Naive thymus-derived CD4-positive, alpha-beta T cell (primary cell): Measurements from ENCODE around the gene SOX12. TPM values are rescaled to one million over a fixed set of nuclear protein-coding genes. Genes with fewer than 3 reads are reported as not detected.

ENCODE experiments used
- ATAC-seq: fragments of 150-1000 bp; cut with Tn5 transposase; 2 replicates; pipeline ENCODE4 v1.10.0; 2021; ENCODE audit warnings: mild to moderate bottlenecking, moderate library complexity
- CTCF ChIA-PET: fragments of 350-600 bp; sonication (Branson Sonifier 250); formaldehyde crosslinking; loops from one replicate; lab custom pipeline; 2021; ENCODE audit warnings: antibody characterized with exemption; lab: Charles Lee
- POLR2A ChIA-PET: fragments of 350-600 bp; sonication (Branson Sonifier 250); formaldehyde crosslinking; loops from one replicate; lab custom pipeline; 2021; ENCODE audit warnings: antibody characterized with exemption, inconsistent platforms; lab: Charles Lee
- DNase-seq, 9 donors: peaks; one replicate each; pipeline versions ENCODE4 v3.0.0 to v3.0.0-alpha.2; 2020 to 2022; ENCODE audit warnings: mixed read lengths in 1 of 9
- H3K27ac ChIP-seq: one replicate; pipeline ENCODE4 v1.7.0; 2013; ENCODE audit warnings: mild to moderate bottlenecking, low read depth, low read length, moderate library complexity
- H3K27me3 ChIP-seq, 2 donors: one replicate each; pipeline ENCODE4 v1.7.0; 2013; ENCODE audit warnings: low read length in 2 of 2, mild to moderate bottlenecking in 2 of 2, moderate library complexity in 2 of 2; ENCODE audit not compliant: control insufficient read depth in 2 of 2, insufficient read depth in 2 of 2
- H3K36me3 ChIP-seq, 3 experiments: 1 replicate in 2 of 3; 2 replicates in 1 of 3; pipeline ENCODE4 v1.7.0; 2013; ENCODE audit warnings: low read length in 3 of 3, mild to moderate bottlenecking in 3 of 3, moderate library complexity in 1 of 3; ENCODE audit not compliant: insufficient read depth in 3 of 3, control insufficient read depth in 2 of 3
- H3K4me1 ChIP-seq, 2 donors: one replicate each; pipeline ENCODE4 v1.7.0; 2013; ENCODE audit warnings: low read length in 2 of 2, mild to moderate bottlenecking in 2 of 2, moderate library complexity in 1 of 2; ENCODE audit not compliant: control insufficient read depth in 2 of 2, insufficient read depth in 2 of 2
- H3K4me3 ChIP-seq: 2 replicates; pipeline ENCODE4 v1.7.0; 2013; ENCODE audit warnings: mild to moderate bottlenecking, low read length
- H3K9me3 ChIP-seq, 3 experiments: 1 replicate in 2 of 3; 2 replicates in 1 of 3; pipeline ENCODE4 v1.7.0; 2013; ENCODE audit warnings: low read length in 3 of 3; ENCODE audit not compliant: control insufficient read depth in 2 of 3
- H3K27ac Mint-ChIP-seq, 9 donors: one replicate each; pipeline ENCODE4 v1.8.0; 2020 to 2022; ENCODE audit warnings: mixed read lengths in 9 of 9, mild to moderate bottlenecking in 8 of 9, moderate library complexity in 5 of 9, inconsistent platforms in 2 of 9
- H3K27me3 Mint-ChIP-seq, 5 donors: one replicate each; pipeline ENCODE4 v1.8.0; 2021 to 2022; ENCODE audit warnings: mixed read lengths in 5 of 5, mild to moderate bottlenecking in 1 of 5
- H3K36me3 Mint-ChIP-seq, 5 donors: one replicate each; pipeline ENCODE4 v1.8.0; 2020 to 2022; ENCODE audit warnings: mixed read lengths in 5 of 5, mild to moderate bottlenecking in 3 of 5, inconsistent platforms in 1 of 5
- H3K4me1 Mint-ChIP-seq, 7 donors: one replicate each; pipeline ENCODE4 v1.8.0; 2020 to 2022; ENCODE audit warnings: mixed read lengths in 7 of 7, mild to moderate bottlenecking in 3 of 7, inconsistent platforms in 1 of 7
- H3K4me3 Mint-ChIP-seq, 10 donors: one replicate each; pipeline ENCODE4 v1.8.0; 2020 to 2022; ENCODE audit warnings: mild to moderate bottlenecking in 10 of 10, mixed read lengths in 10 of 10, moderate library complexity in 6 of 10, inconsistent platforms in 2 of 10
- H3K9me3 Mint-ChIP-seq, 11 donors: one replicate each; pipeline ENCODE4 v1.8.0; 2020 to 2022; ENCODE audit warnings: mixed read lengths in 11 of 11, mild to moderate bottlenecking in 4 of 11, inconsistent platforms in 1 of 11, moderate library complexity in 1 of 11
- intact Hi-C, 2 donors: fragments of 100-400 bp; cut with micrococcal nuclease; formaldehyde crosslinking; loops; one replicate each; pipeline ENCODE4 v1.15.1; 2023
- polyA plus RNA-seq, 2 donors: library from polyadenylated mRNA; unstranded; fragments of 300-500 nt; fragmentation: Illumina TruSeq; gene quantifications; one replicate each; pipeline ENCODE4 v1.2.3, GENCODE V29; 2021
- total RNA-seq, 6 experiments: library from RNA in 5 of 6; stranded (reverse) in 5 of 6; gene quantifications; 1 replicate in 5 of 6; 2 replicates in 1 of 6; pipeline ENCODE4 v1.2.3 and lab custom pipeline; 2021 to 2026

Gene SOX12
- total and polyA plus RNA-seq, 7 experiments from 2014 or later = 0.89 to 15.1 (median 9.4) TPM

DNA sequence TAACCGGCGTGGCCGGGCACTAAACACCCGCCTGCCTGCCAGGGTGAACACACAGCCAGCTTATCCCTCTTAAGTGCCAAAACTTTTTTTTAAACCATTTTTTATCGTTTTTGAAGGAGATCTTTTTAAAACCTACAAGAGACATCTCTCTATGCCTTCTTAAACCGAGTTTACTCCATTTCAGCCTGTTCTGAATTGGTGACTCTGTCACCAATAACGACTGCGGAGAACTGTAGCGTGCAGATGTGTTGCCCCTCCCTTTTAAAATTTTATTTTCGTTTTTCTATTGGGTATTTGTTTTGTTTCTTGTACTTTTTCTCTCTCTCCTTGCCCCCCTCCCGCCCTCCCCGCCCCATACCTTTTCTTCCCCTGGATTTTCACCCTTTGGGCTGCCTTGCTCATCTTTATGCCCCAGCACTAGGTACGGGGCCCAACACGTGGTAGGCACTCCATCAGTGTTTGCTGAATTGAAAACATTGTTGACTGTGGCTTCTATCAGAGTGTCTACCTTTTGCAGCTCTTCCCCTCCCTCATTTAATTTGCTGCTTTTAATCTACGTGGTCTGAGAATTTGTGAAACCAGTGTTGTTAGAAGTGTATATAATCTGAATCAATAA lies 26.5 kb upstream of the SOX12 start:
- Histone ChIP-seq H3K9me3 (no peaks in the 10 kb centered on the region), H3K36me3 (peaks cover 0 to 12% (median 0%) of the 10 kb centered on the region in 3 experiments), H3K27ac (peak overlapping the region; percentile 91), H3K4me3 (peak overlapping the region; percentile 96), H3K27me3 (no peaks in the 10 kb centered on the region), H3K4me1 (peaks cover 14 to 21% of the 10 kb centered on the region in 2 donors)
- Mint-ChIP-seq H3K27ac (peak overlapping the region; percentile 93 to 99 (median 97)), H3K4me3 (peak overlapping the region; percentile 92 to 100 (median 98)), H3K36me3 (peaks cover 0 to 23% (median 0%) of the 10 kb centered on the region in 5 donors), H3K9me3 (peaks cover 0 to 8% (median 0%) of the 10 kb centered on the region in 11 donors), H3K27me3 (peaks cover 0 to 2% (median 0%) of the 10 kb centered on the region in 5 donors), H3K4me1 (peaks cover 33 to 48% (median 37%) of the 10 kb centered on the region in 7 donors)
- ATAC-seq (no peak), DNase-seq (peak in 1 of 9 donors; percentile 33)
- POLR2A ChIA-PET = interaction anchor here (0.7 to 6.1 kb wide), 7 partner anchors 9 to 41 kb away, joined by 3 to 74 read pairs (median 6); partner anchors contain the start of gene SOX12
- intact Hi-C loops = loop anchor here (1.0 to 2.0 kb wide), 4 partner anchors 9 to 164 kb away; partner anchors contain the start of genes C20orf96 (in 2 of the 2) and TBC1D20 (in 1 of the 2)
- CTCF ChIA-PET = interaction anchor here (1.9 kb wide), 1 partner anchor 32 kb away, joined by 6 read pairs; no protein-coding TSS in a partner anchor

DNA sequence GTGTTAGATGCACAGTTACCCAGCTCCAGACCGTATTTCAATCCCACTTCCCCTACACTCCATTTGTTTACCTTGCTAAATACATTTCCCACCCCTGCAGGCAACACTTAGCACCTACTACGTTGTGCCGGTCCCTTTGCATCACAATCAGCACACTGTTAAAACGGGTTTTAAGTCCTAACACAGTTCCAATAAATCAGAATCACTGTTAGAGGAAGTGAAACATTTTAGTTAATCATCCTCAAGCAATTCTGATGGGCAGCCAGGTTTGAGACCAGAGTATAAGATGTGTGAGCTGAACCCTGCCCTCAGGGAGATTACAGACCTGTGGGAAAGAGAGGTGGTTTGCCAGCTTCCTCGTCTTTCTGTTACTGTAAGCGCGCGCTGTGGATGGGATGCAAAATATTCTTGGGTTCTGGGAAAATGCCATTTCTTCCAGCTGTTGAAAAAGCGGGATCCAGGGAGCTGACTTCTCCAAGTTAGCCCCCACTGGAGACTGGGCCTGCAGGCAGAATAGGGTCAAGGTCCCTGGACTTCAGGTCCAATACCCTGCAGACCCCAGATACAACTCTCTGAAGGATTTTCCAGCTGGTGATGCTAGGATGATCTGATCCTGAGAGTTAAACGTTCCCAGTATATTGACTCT lies 24.9 kb upstream of the SOX12 start:
- no peaks in the 10 kb centered on the region for H3K27me3 ChIP-seq
- H3K4me3 Mint-ChIP-seq = peak overlapping the region; percentile 4 to 100 (median 73)

GRCh38 chr20:301886-302848 lies 23.2 kb upstream of the SOX12 start:
- peaks cover 0 to 23% (median 0%) of the 10 kb centered on the region in 5 donors for H3K36me3 Mint-ChIP-seq

More for the DNA sequence above, 24.9 kb upstream of the SOX12 start:
- Histone ChIP-seq H3K9me3 (no peaks in the 10 kb centered on the region), H3K4me1 (peaks cover 14 to 21% of the 10 kb centered on the region in 2 donors), H3K36me3 (peaks cover 0 to 12% (median 0%) of the 10 kb centered on the region in 3 experiments), H3K4me3 (no peak overlapping the region), H3K27ac (peak overlapping the region; percentile 91)
- Mint-ChIP-seq H3K36me3 (peaks cover 0 to 23% (median 0%) of the 10 kb centered on the region in 5 donors), H3K4me1 (peaks cover 33 to 44% (median 37%) of the 10 kb centered on the region in 7 donors), H3K27me3 (peaks cover 0 to 2% (median 0%) of the 10 kb centered on the region in 5 donors), H3K9me3 (peaks cover 0 to 8% (median 0%) of the 10 kb centered on the region in 11 donors), H3K27ac (peak overlapping the region in 8 of 9 donors; percentile 25 to 98 (median 54))
- no peak for DNase-seq
- no peak for ATAC-seq
- intact Hi-C loops = no loop called here
- ChIA-PET POLR2A (interaction anchor here (0.6 to 6.1 kb wide), 7 partner anchors 9 to 73 kb away, joined by 3 to 74 read pairs (median 4); partner anchors contain the start of genes DEFB129 and SOX12), CTCF (interaction anchor here (0.9 kb wide), 1 partner anchor 10 kb away, joined by 3 read pairs; no protein-coding TSS in a partner anchor)

DNA sequence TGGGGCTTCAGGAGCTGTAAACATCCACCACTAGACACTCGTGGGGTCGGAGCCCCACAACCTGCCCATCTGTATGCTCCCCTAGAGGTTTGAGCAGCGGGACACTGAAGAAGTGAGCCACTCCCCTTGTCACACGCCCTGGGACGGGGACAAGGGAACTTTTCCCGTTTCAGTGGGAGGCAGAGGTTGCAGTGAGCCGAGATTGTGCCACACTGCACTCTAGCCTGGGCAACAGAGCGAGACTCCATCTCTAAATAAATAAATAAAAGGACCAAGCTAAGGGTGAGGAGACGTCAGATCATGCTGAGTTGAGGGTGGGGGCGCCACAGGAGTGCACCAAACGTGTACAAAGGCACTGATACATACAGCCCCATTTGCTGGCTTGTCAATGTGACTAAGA lies 19.6 kb upstream of the SOX12 start:
- no peaks in the 10 kb centered on the region for H3K27me3 Mint-ChIP-seq
- H3K4me3 ChIP-seq = no peak overlapping the region
- H3K4me3 Mint-ChIP-seq = no peak overlapping the region
- no peaks in the 10 kb centered on the region for H3K9me3 ChIP-seq
- peaks cover 0 to 3% (median 0%) of the 10 kb centered on the region in 5 donors for H3K36me3 Mint-ChIP-seq
- CTCF ChIA-PET = no interaction called here
- H3K9me3 Mint-ChIP-seq = no peaks in the 10 kb centered on the region
- no peak for DNase-seq
- no peak overlapping the region for H3K27ac ChIP-seq
- peaks cover 15 to 26% (median 19%) of the 10 kb centered on the region in 7 donors for H3K4me1 Mint-ChIP-seq
- ATAC-seq = no peak
- peaks cover 0 to 7% (median 0%) of the 10 kb centered on the region in 3 experiments for H3K36me3 ChIP-seq
- intact Hi-C loops = no loop called here
- peak overlapping the region in 1 of 9 donors; percentile 43 for H3K27ac Mint-ChIP-seq
- POLR2A ChIA-PET = no interaction called here
- peaks cover 0 to 16% of the 10 kb centered on the region in 2 donors for H3K4me1 ChIP-seq
- H3K27me3 ChIP-seq = no peaks in the 10 kb centered on the region

More at GRCh38 chr20:301886-302848, 23.2 kb upstream of the SOX12 start:
- no peak for ATAC-seq
- H3K27me3 Mint-ChIP-seq = peaks cover 0 to 2% (median 0%) of the 10 kb centered on the region in 5 donors
- H3K9me3 ChIP-seq = no peaks in the 10 kb centered on the region
- H3K36me3 ChIP-seq = peaks cover 0 to 12% (median 0%) of the 10 kb centered on the region in 3 experiments
- ChIA-PET CTCF (no interaction called here), POLR2A (interaction anchor here (0.8 to 1.6 kb wide), 3 partner anchors 21 to 26 kb away, joined by 3 to 4 read pairs (median 3); partner anchors contain the start of gene SOX12)
- H3K4me1 Mint-ChIP-seq = peaks cover 21 to 35% (median 25%) of the 10 kb centered on the region in 7 donors
- H3K27ac ChIP-seq = no peak overlapping the region
- H3K4me3 Mint-ChIP-seq = no peak overlapping the region
- H3K27ac Mint-ChIP-seq = peak overlapping the region in 3 of 9 donors; percentile 3 to 51 (median 14)
- no peaks in the 10 kb centered on the region for H3K27me3 ChIP-seq
- DNase-seq = no peak
- H3K4me3 ChIP-seq = no peak overlapping the region
- H3K4me1 ChIP-seq = peaks cover 14 to 18% of the 10 kb centered on the region in 2 donors
- H3K9me3 Mint-ChIP-seq = peaks cover 0 to 3% (median 0%) of the 10 kb centered on the region in 11 donors
- intact Hi-C loops = no loop called here

GRCh38 chr20:308427-309038 lies 16.8 kb upstream of the SOX12 start:
- intact Hi-C loops = loop anchor here in 1 of 2 donors (1.0 kb wide), 1 partner anchor 9 kb away; no protein-coding TSS in a partner anchor
- Mint-ChIP-seq H3K27me3 (peaks cover 0 to 3% (median 0%) of the 10 kb centered on the region in 5 donors), H3K36me3 (no peaks in the 10 kb centered on the region), H3K4me1 (peaks cover 11 to 25% (median 22%) of the 10 kb centered on the region in 7 donors), H3K4me3 (no peak overlapping the region), H3K9me3 (no peaks in the 10 kb centered on the region), H3K27ac (no peak overlapping the region)
- DNase-seq (no peak), ATAC-seq (no peak)
- no peak overlapping the region for H3K4me3 ChIP-seq
- no peak overlapping the region for H3K27ac ChIP-seq
- ChIA-PET CTCF (interaction anchor here (0.7 to 0.9 kb wide), 2 partner anchors 16 to 23 kb away, joined by 3 read pairs; no protein-coding TSS in a partner anchor), POLR2A (interaction anchor here (2.5 to 3.4 kb wide), 2 partner anchors 10 to 17 kb away, joined by 13 to 38 read pairs; partner anchors contain the start of genes SOX12 and ZCCHC3)
- no peaks in the 10 kb centered on the region for H3K36me3 ChIP-seq
- H3K9me3 ChIP-seq = no peaks in the 10 kb centered on the region
- H3K27me3 ChIP-seq = no peaks in the 10 kb centered on the region
- H3K4me1 ChIP-seq = peaks cover 0 to 18% of the 10 kb centered on the region in 2 donors
